HEK293 (cell line): ENCODE measurements around the gene ABCG4.

Experiments
- AEBP2 ChIP-seq: fragments of 450-650 bp; formaldehyde crosslinking; IDR thresholded peaks from 2 replicates; pipeline ENCODE4 v1.5.1; 2016; ENCODE audit warnings: missing biosample characterization, missing genetic modification characterization, borderline replicate concordance
- BCL11A ChIP-seq: fragments of 450-650 bp; formaldehyde crosslinking; IDR thresholded peaks from 2 replicates; pipeline ENCODE4 v1.5.1; 2016; ENCODE audit warnings: low read depth, missing biosample characterization, missing genetic modification characterization
- INSM2 ChIP-seq: fragments of 450-650 bp; formaldehyde crosslinking; IDR thresholded peaks from 2 replicates; pipeline ENCODE4 v1.5.1; 2016; ENCODE audit warnings: missing biosample characterization, missing genetic modification characterization
- KLF9 ChIP-seq: fragments of 450-650 bp; formaldehyde crosslinking; IDR thresholded peaks from 2 replicates; pipeline ENCODE4 v1.5.1; 2016; ENCODE audit warnings: missing biosample characterization, missing genetic modification characterization, low read depth
- PBX3 ChIP-seq: sonication (generic); formaldehyde crosslinking; IDR thresholded peaks from 2 replicates; pipeline ENCODE4 v1.8.1; 2022; ENCODE audit warnings: mild to moderate bottlenecking, moderate library complexity, missing genetic modification reagents
- PRDM10 ChIP-seq: fragments of 450-650 bp; formaldehyde crosslinking; IDR thresholded peaks from 2 replicates; pipeline ENCODE4 v1.5.1; 2016; ENCODE audit warnings: missing biosample characterization, missing genetic modification characterization
- SP7 ChIP-seq: fragments of 450-650 bp; formaldehyde crosslinking; IDR thresholded peaks from 2 replicates; pipeline ENCODE4 v1.5.1; 2016; ENCODE audit warnings: missing biosample characterization, missing genetic modification characterization
- WT1 ChIP-seq: fragments of 450-650 bp; formaldehyde crosslinking; IDR thresholded peaks from 2 replicates; pipeline ENCODE4 v1.5.1; 2016; ENCODE audit warnings: missing biosample characterization, missing genetic modification characterization
- ZBTB10 ChIP-seq: fragments of 450-650 bp; formaldehyde crosslinking; IDR thresholded peaks from 2 replicates; pipeline ENCODE4 v1.5.1; 2016; ENCODE audit warnings: missing biosample characterization, missing genetic modification characterization
- ZBTB26 ChIP-seq: fragments of 450-650 bp; formaldehyde crosslinking; optimal IDR thresholded peaks from 2 replicates; pipeline ENCODE3; 2016; ENCODE audit warnings: missing biosample characterization, mild to moderate bottlenecking, missing genetic modification characterization
- ZBTB7A ChIP-seq: fragments of 450-650 bp; formaldehyde crosslinking; IDR thresholded peaks from 2 replicates; pipeline ENCODE4 v1.5.1; 2016; ENCODE audit warnings: low read depth, missing biosample characterization, missing genetic modification characterization
- ZFHX2 ChIP-seq: fragments of 450-650 bp; formaldehyde crosslinking; conservative IDR thresholded peaks from 2 replicates; pipeline ENCODE4 v1.5.1; 2016; ENCODE audit warnings: missing biosample characterization, missing genetic modification characterization
- ZFP37 ChIP-seq: fragments of 450-650 bp; formaldehyde crosslinking; IDR thresholded peaks from 2 replicates; pipeline ENCODE4 v1.5.1; 2016; ENCODE audit warnings: missing biosample characterization, missing genetic modification characterization
- ZFP69B ChIP-seq: fragments of 450-650 bp; formaldehyde crosslinking; IDR thresholded peaks from 2 replicates; pipeline ENCODE4 v1.5.1; 2016; ENCODE audit warnings: missing biosample characterization, missing genetic modification characterization
- ZIC2 ChIP-seq: fragments of 450-650 bp; formaldehyde crosslinking; IDR thresholded peaks from 2 replicates; pipeline ENCODE4 v1.5.1; 2016; ENCODE audit warnings: missing biosample characterization, missing genetic modification characterization
- ZNF24 ChIP-seq: fragments of 450-650 bp; formaldehyde crosslinking; IDR thresholded peaks from 2 replicates; pipeline ENCODE4 v1.5.1; 2016; ENCODE audit warnings: missing biosample characterization, missing genetic modification characterization
- ZNF350 ChIP-seq: fragments of 450-650 bp; formaldehyde crosslinking; IDR thresholded peaks from 2 replicates; pipeline ENCODE4 v1.5.0; 2017; ENCODE audit warnings: missing biosample characterization, mild to moderate bottlenecking, missing genetic modification characterization
- ZNF354C ChIP-seq: fragments of 450-650 bp; formaldehyde crosslinking; IDR thresholded peaks from 2 replicates; pipeline ENCODE4 v1.5.1; 2016; ENCODE audit warnings: missing biosample characterization, missing genetic modification characterization, low read depth, borderline replicate concordance
- ZNF366 ChIP-seq: fragments of 450-650 bp; formaldehyde crosslinking; conservative IDR thresholded peaks from 2 replicates; pipeline ENCODE4 v1.5.1; 2016; ENCODE audit warnings: missing biosample characterization, missing genetic modification characterization
- ZNF423 ChIP-seq: fragments of 450-650 bp; formaldehyde crosslinking; IDR thresholded peaks from 2 replicates; pipeline ENCODE4 v1.5.1; 2016; ENCODE audit warnings: missing biosample characterization, missing genetic modification characterization
- ZNF600 ChIP-seq: fragments of 450-650 bp; formaldehyde crosslinking; IDR thresholded peaks from 2 replicates; pipeline ENCODE4 v1.5.1; 2016; ENCODE audit warnings: missing biosample characterization, missing genetic modification characterization
- ZNF747 ChIP-seq: fragments of 450-650 bp; formaldehyde crosslinking; IDR thresholded peaks from 2 replicates; pipeline ENCODE4 v1.5.1; 2016; ENCODE audit warnings: missing biosample characterization, missing genetic modification characterization
- ZNF843 ChIP-seq: fragments of 450-650 bp; formaldehyde crosslinking; IDR thresholded peaks from 2 replicates; pipeline ENCODE4 v1.5.1; 2016; ENCODE audit warnings: missing biosample characterization, missing genetic modification characterization
- ZXDB ChIP-seq: fragments of 450-650 bp; formaldehyde crosslinking; IDR thresholded peaks from 2 replicates; pipeline ENCODE4 v1.5.1; 2016; ENCODE audit warnings: missing biosample characterization, missing genetic modification characterization

The ABCG4 gene

GRCh38 chr11:119121008-119121810, 27.6 kb upstream of the ABCG4 start, which contains the start of gene HINFP (continued):
- TF ChIP-seq ZFHX2 (peak; percentile 89), ZNF747 (tag by site-specific recombination) (no peak), ZNF600 (tag by site-specific recombination) (peak; percentile 44; the same call in 1 of the 2 replicates), ZNF843 (tag by site-specific recombination) (0 out of 2 replicates have a peak, but pooled peaks have one; percentile 32), ZFP37 (peak; percentile 68; the same call in 1 of the 2 replicates), INSM2 (0 out of 2 replicates have a peak, but pooled peaks have one; percentile 6), ZNF354C (tag by site-specific recombination) (no peak), WT1 (tag by site-specific recombination) (peak; percentile 17; the same call in 1 of the 2 replicates), ZNF423 (tag by site-specific recombination) (no peak), ZFP69B (tag by site-specific recombination) (peak; percentile 58; the same call in 1 of the 2 replicates), ZBTB26 (tag by site-specific recombination) (peak; percentile 91), ZNF366 (tag by site-specific recombination) (peak; percentile 75), ZIC2 (tag by site-specific recombination) (peak; percentile 39; the same call in 1 of the 2 replicates), ZNF24 (tag by site-specific recombination) (0 out of 2 replicates have a peak, but pooled peaks have one; percentile 70), KLF9 (tag by site-specific recombination) (0 out of 2 replicates have a peak, but pooled peaks have one; percentile 38), ZBTB7A (tag by site-specific recombination) (0 out of 2 replicates have a peak, but pooled peaks have one; percentile 59), ZNF350 (tag by site-specific recombination) (no peak), BCL11A (no peak), PRDM10 (tag by site-specific recombination) (peak; percentile 9; the same call in 1 of the 2 replicates), PBX3 (peak; percentile 75; the same call in 1 of the 2 replicates), AEBP2 (tag by site-specific recombination) (no peak), SP7 (tag by site-specific recombination) (peak; percentile 48), ZXDB (tag by site-specific recombination) (peak; percentile 95), ZBTB10 (tag by site-specific recombination) (peak; percentile 87; the same call in 1 of the 2 replicates)
